Hematopoietic multipotent progenitor cell treated with erythropoietin and hydrocortisone succinate and interleukin-3 and kit ligand, for 6 days (in vitro differentiated cells): ENCODE data around the gene KCNJ9.

Experiments used
- DNase-seq: peaks from one replicate; pipeline ENCODE4 v3.0.0-alpha.2; 2015

Gene KCNJ9

DNA sequence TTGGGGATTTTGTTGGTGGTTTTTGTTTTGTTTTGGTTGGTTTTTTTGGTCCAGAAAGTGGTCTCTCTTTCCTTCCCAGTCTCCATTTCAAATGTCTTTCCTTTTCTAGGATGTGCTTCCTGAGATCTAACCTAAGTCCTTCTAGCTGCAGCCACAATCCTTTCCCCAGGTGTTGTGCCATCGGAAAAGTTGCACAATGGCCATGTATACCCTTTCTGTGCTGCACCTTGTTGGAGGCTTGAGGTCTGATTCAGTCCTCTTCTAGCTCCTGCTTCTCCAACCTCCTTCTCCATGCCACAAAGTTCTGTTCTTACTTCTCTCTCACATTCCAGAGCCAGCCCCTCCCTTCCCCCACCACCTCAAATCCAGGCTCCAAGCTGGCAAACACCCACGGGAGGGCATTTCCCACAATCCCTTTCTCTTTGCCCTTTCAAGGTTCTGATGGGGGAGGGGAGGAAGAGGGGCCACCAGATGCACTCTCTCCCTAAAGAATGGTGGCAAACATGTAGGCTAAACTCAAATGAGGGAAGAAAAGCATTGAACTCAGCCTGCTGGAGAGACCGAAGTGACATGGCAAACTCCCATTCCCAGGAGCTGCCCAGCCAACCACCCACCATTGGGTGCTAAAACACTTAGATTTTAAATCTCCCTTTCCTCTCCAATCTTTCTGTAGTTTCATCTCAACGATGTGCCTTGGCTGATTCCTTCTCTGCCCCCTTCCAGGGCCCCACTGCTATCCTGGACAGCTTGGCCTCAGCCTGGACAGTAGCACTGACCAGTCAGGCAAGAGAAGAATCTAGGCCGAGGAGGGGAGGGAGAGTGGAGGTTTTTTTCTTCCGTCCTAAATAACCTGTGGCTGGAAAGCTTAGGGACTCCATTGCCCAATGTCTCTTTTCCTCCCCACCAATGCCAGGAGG, 14.3 kb upstream of the KCNJ9 start:
- no peak for DNase-seq

DNA sequence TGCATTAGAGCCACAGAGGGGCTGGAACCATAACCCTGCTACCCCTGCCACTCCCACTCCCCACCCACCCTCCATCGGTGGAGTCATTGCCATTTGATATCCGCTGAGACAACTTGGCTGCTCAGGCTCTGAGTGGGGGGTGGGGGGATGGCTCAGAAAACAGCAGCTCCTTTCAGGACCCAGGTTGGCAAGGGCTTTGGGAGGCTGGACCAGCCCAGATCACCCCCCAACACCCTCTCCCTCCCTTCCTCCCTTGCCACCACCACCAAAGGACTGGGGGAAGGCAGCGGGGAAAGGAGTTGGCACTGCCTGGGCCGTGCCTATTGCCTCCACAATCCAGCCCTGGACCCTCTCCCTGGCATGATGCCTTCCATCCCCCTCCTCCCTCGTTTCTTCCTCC, 13.1 kb upstream of the KCNJ9 start:
- DNase-seq: no peak

- DNase-seq: peak; percentile 23
Measured at GRCh38 chr1:160069460-160070231, 11.7 kb upstream of the KCNJ9 start, which contains the start of gene KCNJ10. TSS of gene KCNJ10 (minus strand) at chr1:160070160. CDS start at chr1:160042532, 27,628 bp downstream.

- DNase-seq: peak; percentile 66
Measured at GRCh38 chr1:160070243-160071163, 10.8 kb upstream of the KCNJ9 start.

- no peak for DNase-seq
Measured at GRCh38 chr1:160071289-160071688, 10.0 kb upstream of the KCNJ9 start.

- no peak for DNase-seq
Measured at GRCh38 chr1:160074865-160075264, 6.5 kb upstream of the KCNJ9 start.

DNA sequence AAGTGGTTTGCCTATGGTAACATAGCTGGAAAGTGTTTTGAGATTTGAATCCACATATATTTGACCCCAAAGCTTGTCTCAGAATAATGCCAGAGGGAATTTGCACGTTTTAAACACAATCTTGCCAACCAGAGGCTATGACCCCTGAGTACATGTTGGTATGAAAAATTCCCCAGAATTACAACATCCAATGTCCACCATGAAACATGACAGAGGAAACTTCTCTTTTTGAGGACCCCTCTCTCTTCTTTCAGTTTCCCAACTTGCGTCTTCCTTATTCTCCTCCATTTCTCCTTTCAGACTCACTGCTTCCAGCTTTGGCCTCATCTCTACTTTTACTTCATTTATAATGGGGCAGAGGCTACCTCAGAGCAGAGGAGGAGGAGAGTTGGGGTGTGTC, 5.5 kb upstream of the KCNJ9 start:
- no peak for DNase-seq

GRCh38 chr1:160076295-160076694, 5.0 kb upstream of the KCNJ9 start:
- no peak for DNase-seq

GRCh38 chr1:160077486-160077885, 3.9 kb upstream of the KCNJ9 start:
- no peak for DNase-seq

DNA sequence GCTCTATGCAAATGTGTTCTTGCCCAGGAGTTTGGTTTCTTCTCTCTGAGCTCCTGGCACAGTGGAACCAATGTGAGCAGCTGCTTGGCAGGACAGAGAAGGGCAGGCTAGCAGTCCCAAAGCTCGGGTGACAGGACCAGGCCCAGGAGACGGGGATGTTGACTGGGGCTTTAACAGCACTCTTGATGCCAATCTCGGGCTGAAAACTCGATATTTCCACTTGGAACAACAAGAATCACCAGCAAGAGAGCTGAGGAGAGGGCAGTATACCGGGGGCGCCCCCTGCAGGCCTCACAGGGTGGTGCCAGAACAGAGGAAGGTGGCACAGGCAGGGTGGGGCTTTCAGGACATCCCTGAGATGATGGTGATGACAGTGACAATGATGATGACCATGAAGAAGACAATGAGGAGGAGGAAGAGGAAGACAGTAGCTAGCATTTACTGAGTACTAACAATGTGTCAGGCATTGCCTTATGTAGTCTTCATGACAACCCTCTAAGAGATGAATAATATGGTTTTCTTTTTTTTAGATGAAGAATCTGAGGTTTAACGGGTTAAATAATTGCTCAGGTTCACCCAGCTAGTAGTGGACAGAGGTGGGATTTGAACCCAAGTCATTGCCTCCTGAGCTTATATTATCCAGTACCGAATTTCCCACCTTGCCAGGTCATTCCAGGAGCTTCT, 2.7 kb upstream of the KCNJ9 start:
- DNase-seq: peak; percentile 74

- DNase-seq: no peak
Measured at GRCh38 chr1:160079448-160079847, 1.9 kb upstream of the KCNJ9 start.

- DNase-seq: no peak
Measured at GRCh38 chr1:160080381-160081100, 797 bp upstream of the KCNJ9 start.

DNA sequence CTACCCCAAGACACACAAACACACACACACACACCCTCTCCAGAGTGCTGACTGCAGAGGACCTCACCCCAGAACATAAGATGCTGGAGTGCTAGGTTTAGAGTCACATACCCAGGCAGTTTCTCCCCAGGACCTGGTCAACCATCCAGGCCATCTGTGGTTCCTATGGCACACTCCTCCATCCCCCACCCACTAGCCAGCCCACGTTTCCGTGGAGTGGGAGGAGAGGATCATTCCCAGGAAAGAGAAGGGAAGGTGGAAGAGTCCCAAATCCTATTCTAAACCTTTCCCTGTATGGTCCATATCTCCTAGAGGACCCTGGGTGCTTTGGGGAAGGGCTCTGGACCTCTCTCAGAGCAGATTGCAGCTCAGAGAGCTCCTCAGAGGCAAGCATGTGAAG, 1.1 kb downstream of the KCNJ9 start:
- DNase-seq: no peak

DNA sequence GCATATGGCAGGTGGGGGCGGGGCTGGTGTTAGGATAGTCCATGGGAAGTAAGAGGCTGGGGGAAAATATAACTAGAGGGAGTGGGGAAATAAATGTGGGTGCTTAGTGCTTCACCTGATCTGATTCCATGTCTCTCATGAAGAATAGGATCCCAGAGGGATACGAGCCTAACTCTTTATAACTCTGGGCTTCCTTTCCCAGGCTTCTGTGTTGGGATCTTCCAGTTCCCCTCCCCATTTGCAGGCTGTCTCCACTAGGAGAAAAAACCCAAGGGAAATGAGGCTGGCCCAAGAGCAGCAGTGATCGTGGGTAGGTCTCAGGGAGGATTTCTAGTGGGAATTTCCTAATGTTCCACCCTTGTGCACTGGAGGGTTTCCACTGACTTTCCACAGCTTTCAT, 1.6 kb downstream of the KCNJ9 start:
- DNase-seq: no peak

GRCh38 chr1:160083968-160084770, 2.8 kb downstream of the KCNJ9 start:
- DNase-seq: peak; percentile 70

DNA sequence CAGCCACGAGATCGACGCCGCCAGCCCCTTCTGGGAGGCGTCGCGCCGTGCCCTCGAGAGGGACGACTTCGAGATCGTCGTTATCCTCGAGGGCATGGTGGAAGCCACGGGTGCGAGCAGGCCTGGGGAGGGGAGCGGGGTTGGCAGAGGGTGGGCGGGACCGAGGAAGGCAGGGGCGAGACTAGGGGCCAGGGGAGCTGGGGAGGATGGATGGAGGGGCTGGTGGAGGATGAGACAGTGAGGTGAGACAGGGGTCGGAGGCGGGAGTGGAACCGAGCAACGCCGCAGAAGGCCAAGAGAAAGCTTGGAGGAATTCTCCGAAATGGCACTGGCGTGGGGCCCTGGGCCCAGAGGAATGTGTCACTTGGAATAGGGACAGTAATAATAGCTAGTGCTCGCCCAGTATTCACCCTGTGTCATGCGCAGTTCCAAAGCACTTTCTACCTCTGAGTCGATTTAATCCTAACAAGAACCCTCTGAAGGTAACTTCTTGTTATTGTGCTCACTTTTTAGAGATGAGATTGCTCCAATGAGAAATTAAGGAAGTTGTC, 3.5 kb downstream of the KCNJ9 start:
- DNase-seq: no peak

- peak; percentile 94 for DNase-seq
Measured at GRCh38 chr1:160085686-160086455, 4.5 kb downstream of the KCNJ9 start.

- no peak for DNase-seq
Measured at GRCh38 chr1:160086456-160086892, 5.1 kb downstream of the KCNJ9 start.

- no peak for DNase-seq
Measured at GRCh38 chr1:160087118-160087662, 5.9 kb downstream of the KCNJ9 start.
